Heart left ventricle (tissue), 16 donors: ENCODE measurements around the gene TXNDC12. TPM values are rescaled to one million over a fixed set of nuclear protein-coding genes. Genes with fewer than 3 reads are reported as not detected.
A peak's percentile ranks its signal among the peaks of the same experiment; 100 is the strongest.
"Not testable (repeated sequence)": the region's sequence is repeated elsewhere in the genome, so short reads cannot be mapped to it uniquely, and the experiment has no call there.

Experiments used
- ATAC-seq, 4 donors: fragments of 200-7000 bp; cut with Tn5 transposase; one replicate each; pipeline ENCODE4 v1.9.1; 2020 to 2022; ENCODE audit warnings: moderate library complexity in 4 of 4, mild to moderate bottlenecking in 3 of 4, moderate number of reproducible peaks in 1 of 4
- DNase-seq, 5 donors: peaks; one replicate each; pipeline ENCODE4 v3.0.0-alpha.2; 2020
- H3K27ac ChIP-seq, 12 donors: fragments of 200-600 bp; sonication (generic) in 4 of 12; one replicate each; pipeline versions ENCODE4 v1.5.0 to v1.8.0; 2016 to 2022; ENCODE audit warnings: mild to moderate bottlenecking in 2 of 12
- H3K27me3 ChIP-seq, 9 donors: fragments of 200-600 bp; sonication (generic) in 2 of 9; one replicate each; pipeline versions ENCODE4 v1.5.1 to v1.8.0; 2016 to 2022; ENCODE audit warnings: mild to moderate bottlenecking in 3 of 9
- H3K36me3 ChIP-seq, 9 donors: fragments of 200-600 bp; sonication (generic) in 2 of 9; one replicate each; pipeline versions ENCODE4 v1.5.0 to v1.8.0; 2018 to 2022; ENCODE audit warnings: mild to moderate bottlenecking in 2 of 9
- H3K4me1 ChIP-seq, 12 donors: fragments of 200-600 bp; sonication (generic) in 4 of 12; one replicate each; pipeline versions ENCODE4 v1.5.0 to v1.8.0; 2016 to 2022; ENCODE audit warnings: mild to moderate bottlenecking in 3 of 12
- H3K4me3 ChIP-seq, 12 donors: fragments of 200-600 bp; sonication (generic) in 4 of 12; one replicate each; pipeline versions ENCODE4 v1.5.0 to v1.8.0; 2017 to 2022; ENCODE audit warnings: mild to moderate bottlenecking in 9 of 12, moderate library complexity in 4 of 12
- H3K9me3 ChIP-seq, 12 donors: fragments of 200-600 bp; sonication (generic) in 4 of 12; one replicate each; pipeline versions ENCODE4 v1.5.0 to v1.8.0; 2016 to 2022; ENCODE audit warnings: mild to moderate bottlenecking in 1 of 12
- POLR2A ChIP-seq, 2 donors: fragments of 450-650 bp; IDR thresholded peaks; one replicate each; pipeline ENCODE4 v1.6.1; 2017; ENCODE audit warnings: antibody characterized with exemption in 2 of 2, mild to moderate bottlenecking in 2 of 2, moderate library complexity in 2 of 2
- WGBS, 4 donors: extraction: QIAGEN DNeasy Blood & Tissue Kit in 2 of 4; methylation state at CpG; one replicate each; pipeline versions ENCODE4 v1.1.5 to v1.1.7; 2013 to 2018; 5-methylcytosine and 5-hydroxymethylcytosine counted together
- intact Hi-C, 10 donors: fragments of 100-400 bp; cut with DNase I; formaldehyde crosslinking; loops; one replicate each; pipeline versions ENCODE4 v1.11.1 to v1.14.2; 2022
- polyA plus RNA-seq, 2 donors: library from polyadenylated mRNA; stranded (reverse); fragments of 200-250 nt; gene quantifications; one replicate each; pipeline ENCODE4 v1.2.3, GENCODE V29; 2013
- total RNA-seq, 9 donors: library from RNA; depleted of rRNA in 2 of 9; stranded (reverse); fragments of >200 nt in 2 of 9; fragmentation: NEBNext Ultra II Directional in 3 of 9; extraction: Animal tissue kit (Norgen Biotek cat#: 25700) in 3 of 9; gene quantifications; one replicate each; pipeline versions ENCODE4 v1.1.0 to v1.2.4, GENCODE V29; 2016 to 2023
- TF ChIP-seq, protein P1 (sequence below), 12 donors: fragments of 200-600 bp; sonication (generic) in 4 of 12; IDR thresholded peaks; one replicate each; pipeline versions ENCODE4 v1.5.0 to v1.8.0; 2018 to 2022; ENCODE audit warnings: antibody characterized with exemption in 12 of 12, mild to moderate bottlenecking in 5 of 12
- donor health status: ischemic (EF 13 %, LVEDD 7.1; RV severe dilation, severe dysfunction).
- donor health status: healthy with polysubstance abuse.
- donor health status: DM: no; HTN: yes; CAD: no.
- donor health status: DM: no; HTN: no; CAD: no.
- donor health status: ischemic (EF 25% LVEDD 6.9; RV normal size, moderate dysfunction).
- donor health status: ischemic (EF 25% LVEDD 5.7; RV mildly dilated, moderate dysfunction).
- donor health status: healthy.
- donor health status: DM: yes; HTN: yes; CAD: no.
- donor health status: ischemic (EF 35%, LVEDD 5.7; RV mildly dilated, moderate dysfunction).
- donor health status: nonischemic (EF 11% LVEDD 7.7; RV severe dilation, severe dysfunction).
- donor health status: DM: yes; HTN: yes; CAD: no.
- donor health status: PGD.
- donor health status: ischemic (EF 29% LVEDD 5.4; RV normal size, mild dysfunction).
- donor health status: nonischemic (EF 23%, LVEDD 6.1; RV moderate dilation, normal function).

TXNDC12 gene
- total and polyA plus RNA-seq, 11 donors: 7.7 to 42.9 (median 26.2) TPM

DNA sequence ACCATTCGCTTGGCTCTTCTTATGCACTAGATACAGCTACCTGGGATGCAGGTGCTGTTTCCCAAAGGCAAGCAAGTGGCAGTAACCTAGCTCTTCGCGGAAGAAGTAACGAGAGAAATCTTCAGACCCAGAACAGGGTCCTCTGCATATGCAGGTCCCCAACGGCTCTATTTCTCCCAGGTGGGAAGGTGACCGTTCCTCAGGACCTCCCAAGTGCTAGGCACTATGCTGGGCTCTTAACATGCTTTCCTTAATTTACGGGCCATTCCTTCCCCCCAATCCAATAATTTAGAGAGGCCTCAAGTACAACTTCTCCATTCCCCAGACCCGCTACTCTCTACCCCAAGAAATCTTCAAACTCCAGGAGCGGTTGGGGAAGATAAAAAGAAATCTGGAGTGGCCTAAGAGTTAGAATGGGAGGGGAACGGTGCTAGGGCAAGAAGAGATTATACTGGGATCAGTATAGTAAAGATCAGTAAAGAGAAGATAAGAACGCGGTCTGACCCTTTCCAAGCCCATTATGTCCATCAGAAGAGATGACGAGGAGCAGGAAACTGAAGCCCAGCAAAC is 410 bp downstream of the TXNDC12 start:
- H3K36me3 ChIP-seq: peaks cover 0 to 30% (median 13%) of the 10 kb centered on the region in 9 donors
- H3K9me3 ChIP-seq: no peaks in the 10 kb centered on the region
- H3K27ac ChIP-seq: peak overlapping the region in 11 of 12 donors; percentile 71 to 97 (median 92)
- DNase-seq: no peak
- H3K27me3 ChIP-seq: no peaks in the 10 kb centered on the region
- 4 to 5% (median 5%) methylated on average over 13 of the region's 13 CpGs for WGBS, 4 donors
- H3K4me1 ChIP-seq: peaks cover 3 to 41% (median 34%) of the 10 kb centered on the region in 12 donors
- no peak for ATAC-seq
- intact Hi-C loops: loop anchor here in 2 of 10 donors (5.0 kb wide), 2 partner anchors 177 to 643 kb away; partner anchors contain the start of genes COA7 (in 1 of the 2) and NRDC (in 1 of the 2)
- peak overlapping the region; percentile 63 to 97 (median 88) for H3K4me3 ChIP-seq
- no peak for TF ChIP-seq POLR2A (IDR thresholded peaks at IDR 0.05)
- TF ChIP-seq, protein P1, sequence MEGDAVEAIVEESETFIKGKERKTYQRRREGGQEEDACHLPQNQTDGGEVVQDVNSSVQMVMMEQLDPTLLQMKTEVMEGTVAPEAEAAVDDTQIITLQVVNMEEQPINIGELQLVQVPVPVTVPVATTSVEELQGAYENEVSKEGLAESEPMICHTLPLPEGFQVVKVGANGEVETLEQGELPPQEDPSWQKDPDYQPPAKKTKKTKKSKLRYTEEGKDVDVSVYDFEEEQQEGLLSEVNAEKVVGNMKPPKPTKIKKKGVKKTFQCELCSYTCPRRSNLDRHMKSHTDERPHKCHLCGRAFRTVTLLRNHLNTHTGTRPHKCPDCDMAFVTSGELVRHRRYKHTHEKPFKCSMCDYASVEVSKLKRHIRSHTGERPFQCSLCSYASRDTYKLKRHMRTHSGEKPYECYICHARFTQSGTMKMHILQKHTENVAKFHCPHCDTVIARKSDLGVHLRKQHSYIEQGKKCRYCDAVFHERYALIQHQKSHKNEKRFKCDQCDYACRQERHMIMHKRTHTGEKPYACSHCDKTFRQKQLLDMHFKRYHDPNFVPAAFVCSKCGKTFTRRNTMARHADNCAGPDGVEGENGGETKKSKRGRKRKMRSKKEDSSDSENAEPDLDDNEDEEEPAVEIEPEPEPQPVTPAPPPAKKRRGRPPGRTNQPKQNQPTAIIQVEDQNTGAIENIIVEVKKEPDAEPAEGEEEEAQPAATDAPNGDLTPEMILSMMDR (IDR thresholded peaks at IDR 0.05): no peak

DNA sequence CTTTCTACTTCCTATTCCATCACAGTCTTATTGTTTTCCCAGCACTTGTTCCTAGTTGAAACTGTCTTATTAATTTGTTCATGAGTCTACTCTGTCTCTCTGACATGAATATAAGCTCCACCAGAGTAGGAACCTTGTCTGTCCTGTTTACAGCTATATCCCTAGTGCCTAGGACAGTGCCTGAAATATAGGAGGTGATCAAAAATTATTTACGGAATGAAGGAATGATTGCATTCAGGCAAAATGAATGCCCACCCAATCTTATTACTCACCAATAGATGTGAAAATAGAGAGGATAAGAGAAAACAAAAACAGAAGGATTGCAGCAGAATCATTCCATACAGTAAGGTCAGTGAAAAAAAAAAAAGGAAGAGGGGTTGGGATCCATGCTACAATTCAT is 1.1 kb downstream of the TXNDC12 start:
- DNase-seq (no peak), ATAC-seq (no peak)
- Histone ChIP-seq H3K9me3 (no peaks in the 10 kb centered on the region), H3K27me3 (no peaks in the 10 kb centered on the region), H3K36me3 (peaks cover 0 to 28% (median 13%) of the 10 kb centered on the region in 9 donors), H3K4me1 (peaks cover 3 to 35% (median 31%) of the 10 kb centered on the region in 12 donors), H3K27ac (no peak overlapping the region), H3K4me3 (peak overlapping the region in 8 of 12 donors; percentile 63 to 97 (median 90))
- intact Hi-C loops: no loop called here
- TF ChIP-seq, protein P1 (IDR thresholded peaks at IDR 0.05): no peak
- TF ChIP-seq POLR2A (IDR thresholded peaks at IDR 0.05): no peak
- WGBS, 4 donors: 95 to 98% (median 97%) methylated on average over 1 of the region's 1 CpG

DNA sequence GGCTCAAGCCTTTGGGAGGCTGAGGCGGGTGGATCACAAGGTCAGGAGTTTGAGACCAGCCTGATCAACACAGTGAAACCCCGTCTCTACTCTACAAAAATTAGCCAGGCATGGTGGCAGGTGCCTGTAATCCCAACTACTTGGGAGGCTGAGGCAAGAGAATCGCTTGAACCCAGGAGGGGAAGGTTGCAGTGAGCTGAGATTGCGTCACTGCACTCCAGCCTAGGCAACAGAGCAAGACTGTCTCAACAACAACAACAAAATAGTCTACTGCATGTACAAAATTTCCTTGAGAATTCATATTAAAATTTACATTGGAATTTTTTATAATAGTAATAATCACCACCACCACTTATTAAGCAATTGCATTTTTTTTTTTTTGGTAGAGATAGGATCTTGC is 5.7 kb downstream of the TXNDC12 start:
- H3K9me3 ChIP-seq, intact Hi-C loops, H3K27ac ChIP-seq, H3K4me3 ChIP-seq, H3K27me3 ChIP-seq, ATAC-seq, DNase-seq: not testable (repeated sequence)
- Histone ChIP-seq H3K4me1 (peaks cover 3 to 14% (median 8%) of the 10 kb centered on the region in 12 donors), H3K36me3 (peaks cover 0 to 28% (median 13%) of the 10 kb centered on the region in 9 donors)
- 89 to 98% (median 93%) methylated on average over 4 of the region's 4 CpGs for WGBS, 4 donors

DNA sequence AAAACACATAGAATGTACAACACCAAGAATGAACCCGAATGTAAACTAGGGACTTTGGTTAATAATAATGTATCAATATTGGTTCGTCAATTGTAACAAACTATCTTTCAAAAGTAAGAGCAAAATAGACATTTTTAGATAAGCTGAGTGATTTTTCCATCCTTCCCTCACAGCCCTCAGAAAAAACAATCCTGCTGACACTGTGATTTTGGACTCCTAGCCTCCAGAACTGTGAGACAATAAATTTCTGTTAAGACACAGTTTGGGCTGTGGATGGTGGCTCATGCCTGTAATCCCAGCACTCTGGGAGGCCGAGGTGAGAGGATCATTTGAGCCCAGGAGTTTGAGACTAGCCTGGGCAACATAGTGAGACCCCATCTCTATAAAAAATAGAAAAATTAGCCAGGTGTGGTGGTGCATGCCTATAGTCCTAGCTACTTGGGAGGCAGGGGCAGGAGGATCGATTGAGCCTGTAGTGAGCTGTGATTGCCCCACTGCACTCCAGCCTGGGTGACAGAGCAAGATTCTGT is 9.3 kb downstream of the TXNDC12 start:
- peaks cover 0 to 19% (median 10%) of the 10 kb centered on the region in 9 donors for H3K36me3 ChIP-seq
- WGBS, 4 donors: 95 to 97% (median 96%) methylated on average over 4 of the region's 4 CpGs
- H3K27me3 ChIP-seq, intact Hi-C loops, H3K27ac ChIP-seq, H3K4me1 ChIP-seq, H3K4me3 ChIP-seq, DNase-seq, ATAC-seq, H3K9me3 ChIP-seq: not testable (repeated sequence)

DNA sequence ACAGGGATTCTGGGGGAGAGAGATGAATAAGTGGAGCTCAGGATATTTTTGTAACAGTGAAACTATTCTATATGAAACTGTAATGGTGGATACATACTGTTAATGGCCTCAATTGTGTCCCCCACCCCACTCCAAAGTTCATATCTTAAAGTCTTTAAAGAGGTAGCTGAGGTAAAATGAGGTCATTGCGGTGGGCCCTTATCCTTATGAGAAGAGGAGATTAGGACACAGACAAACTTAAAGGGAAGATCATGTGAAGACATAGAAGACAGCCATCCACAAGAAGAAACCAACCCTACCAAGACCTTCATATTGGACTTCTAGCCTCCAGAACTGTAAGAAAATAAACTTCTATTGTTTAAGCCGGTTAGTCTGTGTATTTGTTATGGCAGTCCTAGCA is 9.8 kb downstream of the TXNDC12 start:
- DNase-seq (no peak), ATAC-seq (no peak)
- intact Hi-C loops: no loop called here
- H3K27me3 ChIP-seq: no peaks in the 10 kb centered on the region
- WGBS, 4 donors: 83 to 96% (median 90%) methylated on average over 2 of the region's 2 CpGs
- no peak for TF ChIP-seq POLR2A (IDR thresholded peaks at IDR 0.05)
- TF ChIP-seq, protein P1 (IDR thresholded peaks at IDR 0.05): no peak
- H3K4me1 ChIP-seq: no peaks in the 10 kb centered on the region
- no peak overlapping the region for H3K4me3 ChIP-seq
- peaks cover 0 to 23% (median 15%) of the 10 kb centered on the region in 9 donors for H3K36me3 ChIP-seq
- H3K9me3 ChIP-seq: no peaks in the 10 kb centered on the region
- H3K27ac ChIP-seq: no peak overlapping the region
